Thyroid gland (tissue), 4 donors: Measurements from ENCODE around the gene ZNF595.

Experiments used
- POLR2A ChIP-seq, 2 donors: fragments of 450-650 bp; IDR thresholded peaks; one replicate each; pipeline ENCODE4 v1.6.1; 2017; ENCODE audit warnings: antibody characterized with exemption in 2 of 2, mild to moderate bottlenecking in 2 of 2, moderate library complexity in 1 of 2
- TF ChIP-seq, protein P1 (sequence below), 6 experiments: fragments of 200-600 bp in 3 of 6; fragments of 450-650 bp in 3 of 6; sonication (generic) in 3 of 6; IDR thresholded peaks; one replicate each; pipeline ENCODE4 v1.5.1; 2016 to 2019; ENCODE audit warnings: antibody characterized with exemption in 6 of 6, mild to moderate bottlenecking in 2 of 6, inconsistent platforms in 1 of 6, moderate library complexity in 1 of 6

DNA sequence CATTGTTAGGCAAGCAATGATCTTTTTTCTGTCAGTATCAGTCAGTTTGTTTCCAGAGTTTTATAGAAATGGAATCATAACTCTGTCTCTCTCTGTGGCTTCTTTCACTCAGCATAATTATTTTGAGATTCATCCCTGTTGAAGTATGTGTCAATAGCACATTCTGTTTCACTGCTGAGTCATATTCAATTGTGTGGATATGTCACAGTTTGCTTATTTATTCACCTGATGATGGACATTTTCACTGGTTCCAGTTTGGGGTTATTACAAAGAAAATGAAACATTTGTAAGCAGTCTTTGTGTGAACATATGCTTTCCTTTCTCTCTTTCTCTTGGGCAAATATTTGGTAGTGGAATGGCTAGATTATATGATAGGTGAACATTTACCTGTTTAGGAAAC is 61.0 kb downstream of the ZNF595 start:
- TF ChIP-seq, protein P1, sequence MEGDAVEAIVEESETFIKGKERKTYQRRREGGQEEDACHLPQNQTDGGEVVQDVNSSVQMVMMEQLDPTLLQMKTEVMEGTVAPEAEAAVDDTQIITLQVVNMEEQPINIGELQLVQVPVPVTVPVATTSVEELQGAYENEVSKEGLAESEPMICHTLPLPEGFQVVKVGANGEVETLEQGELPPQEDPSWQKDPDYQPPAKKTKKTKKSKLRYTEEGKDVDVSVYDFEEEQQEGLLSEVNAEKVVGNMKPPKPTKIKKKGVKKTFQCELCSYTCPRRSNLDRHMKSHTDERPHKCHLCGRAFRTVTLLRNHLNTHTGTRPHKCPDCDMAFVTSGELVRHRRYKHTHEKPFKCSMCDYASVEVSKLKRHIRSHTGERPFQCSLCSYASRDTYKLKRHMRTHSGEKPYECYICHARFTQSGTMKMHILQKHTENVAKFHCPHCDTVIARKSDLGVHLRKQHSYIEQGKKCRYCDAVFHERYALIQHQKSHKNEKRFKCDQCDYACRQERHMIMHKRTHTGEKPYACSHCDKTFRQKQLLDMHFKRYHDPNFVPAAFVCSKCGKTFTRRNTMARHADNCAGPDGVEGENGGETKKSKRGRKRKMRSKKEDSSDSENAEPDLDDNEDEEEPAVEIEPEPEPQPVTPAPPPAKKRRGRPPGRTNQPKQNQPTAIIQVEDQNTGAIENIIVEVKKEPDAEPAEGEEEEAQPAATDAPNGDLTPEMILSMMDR (IDR thresholded peaks at IDR 0.05), result no peak
- no peak for TF ChIP-seq POLR2A (IDR thresholded peaks at IDR 0.05)
